Neural cell (in vitro differentiated cells): ENCODE results near the gene CA6. TPM values are rescaled to one million over a fixed set of nuclear protein-coding genes. Genes with fewer than 3 reads are reported as not detected.

ENCODE experiments used
- H2AFZ ChIP-seq: fragments of 200-600, 300-800 bp; sonication (generic), shearing (Covaris generic); 2 replicates; pipeline ENCODE4 v1.6.0; 2014; ENCODE audit warnings: low read depth, mild to moderate bottlenecking, antibody characterized with exemption, low read length, moderate library complexity
- H3F3A ChIP-seq: fragments of 200-600 bp; shearing (Covaris generic); 2 replicates; pipeline ENCODE4 v1.6.1; 2016; ENCODE audit warnings: mild to moderate bottlenecking, moderate library complexity, mixed read lengths, antibody characterized with exemption, low read length; ENCODE audit not compliant: insufficient read depth, poor library complexity, severe bottlenecking
- H3K27ac ChIP-seq: fragments of 200-600, 300-800 bp; sonication (generic), shearing (Covaris generic); 2 replicates; pipeline ENCODE4 v1.5.1; 2014; ENCODE audit warnings: mild to moderate bottlenecking, low read length, moderate library complexity
- H3K27me3 ChIP-seq: fragments of 300-800, 200-600 bp; sonication (generic), shearing (Covaris generic); 2 replicates; pipeline ENCODE4 v1.6.0; 2014; ENCODE audit warnings: mild to moderate bottlenecking, low read depth, low read length, moderate library complexity; ENCODE audit not compliant: insufficient read depth
- H3K36me3 ChIP-seq: fragments of 300-800, 200-600 bp; sonication (generic), shearing (Covaris generic); 2 replicates; pipeline ENCODE4 v1.5.1; 2014; ENCODE audit warnings: mild to moderate bottlenecking, antibody characterized with exemption, low read length, moderate library complexity; ENCODE audit not compliant: insufficient read depth
- H3K4me2 ChIP-seq: fragments of 300-800, 200-600 bp; sonication (generic), shearing (Covaris generic); 2 replicates; pipeline ENCODE4 v1.6.0; 2014; ENCODE audit warnings: mild to moderate bottlenecking, low read length
- H3K4me3 ChIP-seq: fragments of 300-800, 200-600 bp; sonication (generic), shearing (Covaris generic); 2 replicates; pipeline ENCODE4 v1.5.1; 2014; ENCODE audit warnings: mild to moderate bottlenecking, low read length, moderate library complexity
- H3K79me2 ChIP-seq: fragments of 200-600 bp; shearing (Covaris generic); replicated peaks from 2 replicates; pipeline ENCODE4 v1.6.0; 2014; ENCODE audit warnings: mild to moderate bottlenecking, low read length, moderate library complexity; ENCODE audit not compliant: insufficient read depth
- H3K9ac ChIP-seq: fragments of 300-800, 200-600 bp; sonication (generic), shearing (Covaris generic); 2 replicates; pipeline ENCODE4 v1.6.1; 2016; ENCODE audit warnings: mild to moderate bottlenecking, low read length, mixed read lengths
- H3K9me2 ChIP-seq: fragments of 200-600 bp; shearing (Covaris generic); 2 replicates; pipeline ENCODE4 v1.6.1; 2016; ENCODE audit warnings: mild to moderate bottlenecking, low read length, mixed read lengths; ENCODE audit not compliant: insufficient read depth
- H3K9me3 ChIP-seq: fragments of 200-600, 300-800 bp; sonication (generic), shearing (Covaris generic); 2 replicates; pipeline ENCODE4 v1.6.1; 2016; ENCODE audit warnings: mild to moderate bottlenecking, mixed run types, low read length, moderate library complexity, mixed read lengths
- H4K20me1 ChIP-seq: fragments of 200-600 bp; shearing (Covaris generic); 2 replicates; pipeline ENCODE4 v1.6.1; 2016; ENCODE audit warnings: mild to moderate bottlenecking, mixed run types; ENCODE audit not compliant: insufficient read depth
- CTCF ChIP-seq: fragments of 450-650 bp; IDR thresholded peaks from 2 replicates; pipeline ENCODE4 v1.5.1; 2014; ENCODE audit warnings: antibody characterized with exemption, mild to moderate bottlenecking, moderate library complexity; ENCODE audit not compliant: poor library complexity, severe bottlenecking
- EP300 ChIP-seq: fragments of 450-650 bp; conservative IDR thresholded peaks from 2 replicates; pipeline ENCODE4 v1.6.1; 2014; ENCODE audit warnings: antibody characterized with exemption, mild to moderate bottlenecking, moderate library complexity; ENCODE audit not compliant: poor library complexity, severe bottlenecking
- EZH2 ChIP-seq: fragments of 200-600, 300-800 bp; shearing (Covaris generic), sonication (generic); IDR thresholded peaks from 2 replicates; pipeline ENCODE4 v1.6.1; 2014; ENCODE audit warnings: antibody characterized with exemption, low read length, borderline replicate concordance, mild to moderate bottlenecking; ENCODE audit not compliant: insufficient read depth, poor library complexity, severe bottlenecking
- MXI1 ChIP-seq: fragments of 450-650 bp; conservative IDR thresholded peaks from 2 replicates; pipeline ENCODE4 v1.6.1; 2014; ENCODE audit warnings: antibody characterized with exemption, mild to moderate bottlenecking; ENCODE audit not compliant: poor library complexity, severe bottlenecking
- POLR2AphosphoS5 ChIP-seq: IDR thresholded peaks from 2 replicates; pipeline ENCODE4 v1.6.1; 2012
- RAD21 ChIP-seq: fragments of 450-650 bp; conservative IDR thresholded peaks from 2 replicates; pipeline ENCODE4 v1.6.1; 2014; ENCODE audit warnings: antibody characterized with exemption, mild to moderate bottlenecking, moderate library complexity
- REST ChIP-seq: IDR thresholded peaks from 2 replicates; pipeline ENCODE4 v1.6.1; 2012; ENCODE audit warnings: borderline replicate concordance
- SMC3 ChIP-seq: fragments of 450-650 bp; conservative IDR thresholded peaks from 2 replicates; pipeline ENCODE4 v1.6.1; 2014; ENCODE audit warnings: antibody characterized with exemption, mild to moderate bottlenecking, moderate library complexity; ENCODE audit not compliant: poor library complexity
- TAF1 ChIP-seq: IDR thresholded peaks from 2 replicates; pipeline ENCODE4 v1.6.1; 2012; ENCODE audit warnings: low read depth
- polyA plus RNA-seq: library from polyadenylated mRNA; depleted of rRNA; stranded (reverse); fragments of >200 nt; gene quantifications from 2 replicates; pipeline ENCODE4 v1.2.3, GENCODE V29; 2014

Gene CA6
- polyA plus RNA-seq, 1 donor from 2014 or later: not detected

- TF ChIP-seq RAD21 (no peak), REST (no peak), TAF1 (no peak), POLR2AphosphoS5 (no peak), SMC3 (no peak), EZH2 (no peak), CTCF (no peak), MXI1 (no peak), EP300 (no peak)
- Histone ChIP-seq H4K20me1 (no peaks in the 10 kb centered on the region), H3K27ac (no peak overlapping the region), H3K27me3 (no peaks in the 10 kb centered on the region), H3K9ac (no peak overlapping the region), H3K9me3 (no peaks in the 10 kb centered on the region), H3K9me2 (no peaks in the 10 kb centered on the region), H3F3A (no peaks in the 10 kb centered on the region), H3K79me2 (no peaks in the 10 kb centered on the region), H3K36me3 (no peaks in the 10 kb centered on the region), H3K4me3 (no peak overlapping the region), H2AFZ (no peak overlapping the region), H3K4me2 (no peak overlapping the region)
Observed at GRCh38 chr1:8911416-8912309, 34.0 kb upstream of the CA6 start.

GRCh38 chr1:8913457-8913856 lies 32.2 kb upstream of the CA6 start:
- Histone ChIP-seq H3K4me3 (no peak overlapping the region), H3K27ac (no peak overlapping the region), H3K9me2 (no peaks in the 10 kb centered on the region), H3K36me3 (no peaks in the 10 kb centered on the region), H3F3A (no peaks in the 10 kb centered on the region), H3K27me3 (no peaks in the 10 kb centered on the region), H3K9me3 (no peaks in the 10 kb centered on the region), H3K79me2 (no peaks in the 10 kb centered on the region), H4K20me1 (no peaks in the 10 kb centered on the region), H2AFZ (no peak overlapping the region), H3K9ac (no peak overlapping the region), H3K4me2 (no peak overlapping the region)
- TF ChIP-seq EP300 (no peak), RAD21 (no peak)
